ENCODE measurements around the gene RSRC2. TPM values are rescaled to one million over a fixed set of nuclear protein-coding genes. Genes with fewer than 3 reads are reported as not detected.
"Not testable (repeated sequence)": the region's sequence is repeated elsewhere in the genome, so short reads cannot be mapped to it uniquely, and the experiment has no call there.

RSRC2 gene
- total RNA-seq, 2 experiments from 2014 or later: 106 to 115 TPM

DNA sequence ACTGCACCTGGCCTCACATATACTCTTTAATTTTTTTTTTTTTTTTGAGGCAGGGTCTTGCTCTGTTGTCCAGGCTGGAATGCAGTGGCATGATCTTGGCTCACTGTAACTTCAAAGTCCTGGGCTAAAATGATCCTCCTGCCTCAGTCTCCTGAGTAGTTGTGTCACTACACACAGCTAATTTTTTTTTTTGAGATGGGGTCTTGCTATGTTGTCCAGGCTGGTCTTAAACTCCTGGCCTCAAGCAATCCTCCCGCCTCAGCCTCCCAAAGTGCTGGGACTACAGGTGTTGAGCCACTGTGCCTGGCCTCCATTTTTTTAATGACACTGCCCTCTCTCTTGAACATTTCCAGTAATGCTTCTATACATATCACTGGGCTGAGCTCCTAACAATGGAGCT lies 42.4 kb downstream of the RSRC2 start:
- Mint-ChIP-seq H3K4me1 (ENCODE audit: low read depth) (peaks cover 17% of the 10 kb centered on the region), H3K36me3 (peaks cover 50% of the 10 kb centered on the region)
- intact Hi-C loops (cut with micrococcal nuclease); H3K4me3 Mint-ChIP-seq; H3K27me3 Mint-ChIP-seq; H3K27ac Mint-ChIP-seq; DNase-seq; H3K9me3 Mint-ChIP-seq: not testable (repeated sequence)
- ChIA-PET CTCF (interaction anchor here (1.5 to 1.7 kb wide), 2 partner anchors 13 to 129 kb away, joined by 6 to 8 read pairs; no protein-coding TSS in a partner anchor), POLR2A (interaction anchor here (0.6 to 1.6 kb wide), 3 partner anchors 10 to 19 kb away, joined by 3 to 4 read pairs (median 4); no protein-coding TSS in a partner anchor)

DNA sequence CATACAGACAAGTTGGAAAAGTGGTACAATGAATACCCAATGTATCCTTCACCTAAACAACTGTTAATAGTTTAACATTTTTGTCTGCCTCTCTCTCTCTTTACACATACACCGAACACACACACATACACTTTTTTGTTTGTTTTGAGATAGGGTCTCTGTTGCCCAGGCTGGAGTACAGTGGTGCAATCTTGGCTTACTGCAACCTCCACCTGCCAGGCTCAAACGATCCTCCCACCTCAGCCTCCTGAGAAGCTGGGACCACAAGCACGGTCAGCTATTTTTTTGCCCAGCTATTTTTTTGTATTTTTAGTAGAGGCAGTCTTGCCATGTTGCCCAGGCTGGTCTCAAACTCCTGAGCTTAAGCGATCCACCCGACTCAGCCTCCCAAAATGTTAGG lies 42.8 kb downstream of the RSRC2 start:
- no peak for DNase-seq
- intact Hi-C loops (cut with micrococcal nuclease): no loop called here
- CTCF ChIA-PET: interaction anchor here (1.7 kb wide), 1 partner anchor 12 kb away, joined by 8 read pairs; no protein-coding TSS in a partner anchor

DNA sequence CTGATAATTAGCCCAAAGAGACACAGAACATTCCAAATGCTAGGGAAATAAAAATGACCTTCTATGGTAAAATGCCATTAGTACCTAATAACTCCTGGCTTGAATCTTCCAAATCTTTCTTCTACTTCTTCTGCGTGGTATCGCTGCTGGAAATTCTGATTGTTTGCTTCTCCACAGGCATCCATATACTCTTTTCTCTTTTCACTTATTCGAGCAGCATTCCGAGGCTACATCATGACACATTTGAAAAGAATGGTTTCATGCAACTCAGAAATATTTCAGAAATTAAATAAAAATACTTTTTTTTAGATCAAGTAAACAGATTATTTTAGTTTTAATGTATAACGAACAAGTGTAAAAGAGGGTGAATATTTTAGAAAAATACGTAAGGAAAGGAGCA lies 44.9 kb downstream of the RSRC2 start:
- H3K36me3 Mint-ChIP-seq: peaks cover 55% of the 10 kb centered on the region
- H3K27ac Mint-ChIP-seq: no peak overlapping the region
- intact Hi-C loops (cut with micrococcal nuclease): no loop called here
- ChIA-PET CTCF (interaction anchor here (0.6 kb wide), 1 partner anchor 10 kb away, joined by 3 read pairs; no protein-coding TSS in a partner anchor), POLR2A (no interaction called here)
- H3K4me3 Mint-ChIP-seq: no peak overlapping the region
- H3K4me1 Mint-ChIP-seq (ENCODE audit: low read depth): peaks cover 14% of the 10 kb centered on the region
- no peaks in the 10 kb centered on the region for H3K9me3 Mint-ChIP-seq
- H3K27me3 Mint-ChIP-seq: no peaks in the 10 kb centered on the region
- DNase-seq: no peak

More for the DNA sequence above, 42.8 kb downstream of the RSRC2 start:
- Mint-ChIP-seq H3K27me3 (no peaks in the 10 kb centered on the region), H3K4me3 (no peak overlapping the region), H3K4me1 (ENCODE audit: low read depth) (peaks cover 16% of the 10 kb centered on the region), H3K36me3 (peaks cover 48% of the 10 kb centered on the region), H3K9me3 (no peaks in the 10 kb centered on the region), H3K27ac (peak overlapping the region; percentile 6)
- POLR2A ChIA-PET: interaction anchor here (0.6 to 1.6 kb wide), 3 partner anchors 9 to 20 kb away, joined by 3 to 4 read pairs (median 4); no protein-coding TSS in a partner anchor

DNA sequence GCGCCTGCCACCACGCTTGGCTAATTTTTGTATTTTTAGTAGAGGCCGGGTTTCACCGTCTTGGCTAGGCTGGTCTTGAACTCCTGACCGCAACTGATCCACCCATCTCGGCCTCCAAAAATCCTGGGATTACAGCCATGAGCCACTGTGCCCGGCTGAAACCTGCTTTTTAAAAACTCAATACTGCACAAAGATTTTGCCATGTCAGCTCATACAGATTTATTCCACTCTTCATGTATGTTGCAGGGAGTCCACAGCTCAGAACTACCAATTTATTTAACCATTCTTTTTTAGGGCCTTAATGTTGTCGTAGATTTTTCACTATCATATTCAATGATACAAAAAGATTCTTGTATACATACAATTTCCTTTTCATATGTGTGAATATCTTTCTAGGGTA lies 46.0 kb downstream of the RSRC2 start:
- no peak overlapping the region for H3K27ac Mint-ChIP-seq
- ChIA-PET CTCF (interaction anchor here (1.5 kb wide), 1 partner anchor 9 kb away, joined by 5 read pairs; no protein-coding TSS in a partner anchor), POLR2A (interaction anchor here (1.3 kb wide), 1 partner anchor 14 kb away, joined by 4 read pairs; no protein-coding TSS in a partner anchor)
- H3K27me3 Mint-ChIP-seq: no peaks in the 10 kb centered on the region
- intact Hi-C loops (cut with micrococcal nuclease): no loop called here
- H3K4me3 Mint-ChIP-seq: no peak overlapping the region
- H3K9me3 Mint-ChIP-seq: no peaks in the 10 kb centered on the region
- peaks cover 60% of the 10 kb centered on the region for H3K36me3 Mint-ChIP-seq
- peaks cover 16% of the 10 kb centered on the region for H3K4me1 Mint-ChIP-seq (ENCODE audit: low read depth)
- no peak for DNase-seq

DNA sequence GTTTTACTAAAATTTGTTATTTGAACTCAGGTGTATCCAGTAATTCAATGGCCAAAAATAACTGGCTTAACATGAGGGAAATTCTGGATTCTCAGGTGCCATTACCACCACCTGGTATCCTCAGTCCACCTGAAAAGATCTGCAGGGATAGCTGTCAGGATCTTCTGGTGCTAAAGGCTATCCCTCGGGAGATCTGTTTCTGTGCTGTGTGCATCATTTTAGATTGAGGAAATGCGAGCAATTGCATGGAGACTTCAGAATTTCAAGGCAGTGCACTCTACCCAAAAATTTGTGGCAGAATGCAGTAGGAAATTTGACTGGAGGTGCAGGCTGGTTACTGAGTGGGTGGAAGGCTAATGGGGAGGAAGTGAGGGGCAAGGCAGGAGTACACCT lies 52.4 kb downstream of the RSRC2 start:
- CTCF ChIA-PET: interaction anchor here (0.8 to 6.3 kb wide), 5 partner anchors 19 to 230 kb away, joined by 3 to 208 read pairs (median 3); no protein-coding TSS in a partner anchor
- H3K27me3 Mint-ChIP-seq: no peaks in the 10 kb centered on the region
- intact Hi-C loops (cut with micrococcal nuclease): no loop called here
- H3K36me3 Mint-ChIP-seq: peaks cover 47% of the 10 kb centered on the region
- H3K4me3 Mint-ChIP-seq: no peak overlapping the region
- no peaks in the 10 kb centered on the region for H3K9me3 Mint-ChIP-seq
- H3K27ac Mint-ChIP-seq: no peak overlapping the region
- peaks cover 24% of the 10 kb centered on the region for H3K4me1 Mint-ChIP-seq (ENCODE audit: low read depth)
- POLR2A ChIA-PET: interaction anchor here (0.6 to 2.2 kb wide), 3 partner anchors 10 to 74 kb away, joined by 3 to 8 read pairs (median 6); partner anchors contain the start of gene ZCCHC8
- DNase-seq: peak; percentile 5

- ChIA-PET CTCF (interaction anchor here (0.6 to 6.3 kb wide), 8 partner anchors 15 to 229 kb away, joined by 3 to 208 read pairs (median 3); no protein-coding TSS in a partner anchor), POLR2A (interaction anchor here (0.6 to 2.2 kb wide), 4 partner anchors 27 to 75 kb away, joined by 3 to 8 read pairs (median 6); partner anchors contain the start of gene ZCCHC8)
- intact Hi-C loops (cut with micrococcal nuclease): no loop called here
- Mint-ChIP-seq H3K27me3 (no peaks in the 10 kb centered on the region), H3K4me3 (no peak overlapping the region), H3K27ac (peak overlapping the region; percentile 3), H3K9me3 (no peaks in the 10 kb centered on the region), H3K36me3 (peaks cover 43% of the 10 kb centered on the region), H3K4me1 (ENCODE audit: low read depth) (peaks cover 24% of the 10 kb centered on the region)
- DNase-seq: peak; percentile 77
Measured at GRCh38 chr12:122473543-122474323, 53.0 kb downstream of the RSRC2 start.

DNA sequence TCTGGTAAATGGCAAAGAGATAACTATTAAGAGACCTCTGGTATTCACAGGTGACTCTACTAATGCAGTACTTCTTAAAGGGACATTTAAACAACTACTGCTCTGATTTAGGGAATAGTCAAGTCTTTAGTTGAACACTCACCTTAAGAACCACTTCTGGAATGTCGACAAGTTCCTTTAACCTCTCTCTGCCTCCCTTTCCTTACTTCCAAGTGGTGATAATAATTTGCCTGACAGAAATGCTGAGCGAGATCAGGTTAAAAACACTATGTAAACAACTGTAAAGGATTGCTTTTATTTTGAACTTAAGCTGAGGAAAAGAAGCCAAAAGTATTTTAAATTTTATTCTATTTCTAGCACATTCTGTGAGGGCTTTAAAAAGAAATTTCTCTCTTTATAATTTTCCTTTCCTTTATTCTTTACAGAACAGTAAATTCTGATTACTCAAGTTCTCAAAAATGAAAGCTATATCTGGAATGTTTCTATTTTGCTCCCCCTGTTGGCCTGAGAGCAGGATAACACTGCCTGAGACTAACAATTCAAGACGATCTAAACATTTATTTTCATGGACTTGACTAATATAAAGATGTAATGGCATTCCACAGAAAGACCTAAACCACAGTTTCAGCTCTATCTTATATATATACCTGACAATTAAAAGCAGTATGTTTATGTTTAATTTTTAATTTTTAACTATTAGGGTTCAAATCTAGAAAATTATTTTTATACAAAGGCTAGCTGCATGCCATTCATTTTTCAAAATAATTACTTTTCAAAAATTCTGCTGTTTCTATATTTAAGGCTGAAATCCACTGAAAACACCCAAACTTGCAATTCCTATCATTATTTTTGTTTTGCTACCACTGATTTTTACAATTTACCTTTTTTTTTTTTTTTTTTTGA lies 55.2 kb downstream of the RSRC2 start:
- Mint-ChIP-seq H3K4me3 (no peak overlapping the region), H3K27me3 (no peaks in the 10 kb centered on the region), H3K4me1 (ENCODE audit: low read depth) (peaks cover 24% of the 10 kb centered on the region), H3K36me3 (peaks cover 29% of the 10 kb centered on the region), H3K27ac (no peak overlapping the region), H3K9me3 (no peaks in the 10 kb centered on the region)
- DNase-seq: peak; percentile 9
- ChIA-PET POLR2A (interaction anchor here (0.8 to 2.0 kb wide), 4 partner anchors 23 to 72 kb away, joined by 3 to 7 read pairs (median 4); partner anchors contain the start of gene ZCCHC8), CTCF (interaction anchor here (0.6 to 6.3 kb wide), 57 partner anchors 9 to 241 kb away, joined by 3 to 208 read pairs (median 4); partner anchors contain the start of genes CLIP1 and VPS33A)
- intact Hi-C loops (cut with micrococcal nuclease): loop anchor here (1.0 to 2.0 kb wide), 4 partner anchors 18 to 135 kb away; partner anchors contain the start of gene CLIP1

DNA sequence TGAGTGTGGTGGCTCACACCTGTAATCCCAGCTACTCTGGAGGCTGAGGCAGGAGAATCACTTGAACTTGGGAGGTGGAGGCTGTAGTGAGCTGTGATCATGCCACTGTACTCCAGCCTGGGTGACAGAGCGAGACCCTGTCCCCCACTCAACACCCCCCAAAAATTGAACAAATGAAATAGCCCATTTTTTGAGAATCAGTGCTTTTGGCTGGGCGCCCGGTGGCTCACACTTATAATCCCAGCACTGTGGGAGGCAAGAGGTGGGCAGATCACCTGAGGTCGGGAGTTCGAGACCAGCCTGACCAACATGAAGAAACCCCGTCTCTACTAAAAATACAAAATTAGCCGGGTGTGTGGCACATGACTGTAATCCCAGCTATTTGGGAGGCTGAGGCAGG lies 56.2 kb downstream of the RSRC2 start:
- POLR2A ChIA-PET: interaction anchor here (2.0 kb wide), 1 partner anchor 30 kb away, joined by 5 read pairs; the partner anchor contains the start of gene ZCCHC8
- CTCF ChIA-PET: interaction anchor here (1.0 to 6.3 kb wide), 17 partner anchors 10 to 204 kb away, joined by 3 to 208 read pairs (median 5); partner anchors contain the start of genes CLIP1 and VPS33A
- DNase-seq: not testable (repeated sequence)

DNA sequence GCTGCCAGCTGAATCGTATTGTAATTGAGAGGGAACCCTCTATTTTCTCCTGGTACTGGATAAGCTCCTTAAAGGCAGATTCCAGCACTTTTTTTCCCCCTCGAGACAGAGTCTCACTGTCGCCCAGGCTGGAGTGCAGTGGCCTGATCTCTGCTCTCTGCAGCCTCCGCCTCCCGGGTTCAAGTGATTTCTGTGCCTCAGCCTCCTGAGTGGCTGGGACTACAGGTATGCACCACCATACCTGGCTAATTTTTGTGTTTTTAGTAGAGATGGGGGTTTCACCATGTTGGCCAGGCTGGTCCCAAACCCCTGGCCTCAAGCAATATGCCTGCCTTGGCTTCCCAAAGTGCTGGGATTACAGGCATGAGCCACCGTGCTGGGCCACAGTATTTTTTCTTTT lies 56.9 kb downstream of the RSRC2 start:
- Mint-ChIP-seq H3K4me1 (ENCODE audit: low read depth) (peaks cover 16% of the 10 kb centered on the region), H3K36me3 (peaks cover 14% of the 10 kb centered on the region)
- ChIA-PET CTCF (interaction anchor here (6.3 kb wide), 1 partner anchor 72 kb away, joined by 208 read pairs; no protein-coding TSS in a partner anchor), POLR2A (interaction anchor here (1.1 kb wide), 1 partner anchor 20 kb away, joined by 3 read pairs; no protein-coding TSS in a partner anchor)
- intact Hi-C loops (cut with micrococcal nuclease): loop anchor here (2.0 kb wide), 1 partner anchor 47 kb away; the partner anchor contains the start of gene CLIP1
- H3K4me3 Mint-ChIP-seq, DNase-seq, H3K27me3 Mint-ChIP-seq, H3K27ac Mint-ChIP-seq, H3K9me3 Mint-ChIP-seq: not testable (repeated sequence)

More for the DNA sequence above, 56.2 kb downstream of the RSRC2 start:
- intact Hi-C loops (cut with micrococcal nuclease): loop anchor here (2.0 kb wide), 1 partner anchor 48 kb away; the partner anchor contains the start of gene CLIP1
- not testable (repeated sequence) for H3K9me3 Mint-ChIP-seq, H3K27me3 Mint-ChIP-seq, H3K4me3 Mint-ChIP-seq, H3K27ac Mint-ChIP-seq
- H3K4me1 Mint-ChIP-seq (ENCODE audit: low read depth): peaks cover 20% of the 10 kb centered on the region
- peaks cover 19% of the 10 kb centered on the region for H3K36me3 Mint-ChIP-seq

- Mint-ChIP-seq H3K4me3 (no peak overlapping the region), H3K27ac (no peak overlapping the region), H3K4me1 (ENCODE audit: low read depth) (peaks cover 7% of the 10 kb centered on the region), H3K9me3 (no peaks in the 10 kb centered on the region), H3K27me3 (no peaks in the 10 kb centered on the region), H3K36me3 (peaks cover 2% of the 10 kb centered on the region)
- CTCF ChIA-PET: interaction anchor here (1.9 kb wide), 1 partner anchor 69 kb away, joined by 6 read pairs; no protein-coding TSS in a partner anchor
- no peak for DNase-seq
- POLR2A ChIA-PET: no interaction called here
- intact Hi-C loops (cut with micrococcal nuclease): no loop called here
Measured at GRCh38 chr12:122467983-122468382, 58.8 kb downstream of the RSRC2 start.

Data from activated CD4-positive, alpha-beta memory T cell treated with anti-CD3 and anti-CD28 coated beads for 36 hours (primary cell).